Activated CD8-positive, alpha-beta memory T cell treated with anti-CD3 and anti-CD28 coated beads for 48 hours (primary cell): ENCODE data around the gene EXOSC3.
A peak's percentile ranks its signal among the peaks of the same experiment; 100 is the strongest.
"Not testable (repeated sequence)": the region's sequence is repeated elsewhere in the genome, so short reads cannot be mapped to it uniquely, and the experiment has no call there.

Experiments
- DNase-seq, 3 experiments: peaks; one replicate each; pipeline ENCODE4 v3.0.0-alpha.2; 2020; ENCODE audit warnings: low read depth in 2 of 3, low spot score in 2 of 3

Gene EXOSC3

DNA sequence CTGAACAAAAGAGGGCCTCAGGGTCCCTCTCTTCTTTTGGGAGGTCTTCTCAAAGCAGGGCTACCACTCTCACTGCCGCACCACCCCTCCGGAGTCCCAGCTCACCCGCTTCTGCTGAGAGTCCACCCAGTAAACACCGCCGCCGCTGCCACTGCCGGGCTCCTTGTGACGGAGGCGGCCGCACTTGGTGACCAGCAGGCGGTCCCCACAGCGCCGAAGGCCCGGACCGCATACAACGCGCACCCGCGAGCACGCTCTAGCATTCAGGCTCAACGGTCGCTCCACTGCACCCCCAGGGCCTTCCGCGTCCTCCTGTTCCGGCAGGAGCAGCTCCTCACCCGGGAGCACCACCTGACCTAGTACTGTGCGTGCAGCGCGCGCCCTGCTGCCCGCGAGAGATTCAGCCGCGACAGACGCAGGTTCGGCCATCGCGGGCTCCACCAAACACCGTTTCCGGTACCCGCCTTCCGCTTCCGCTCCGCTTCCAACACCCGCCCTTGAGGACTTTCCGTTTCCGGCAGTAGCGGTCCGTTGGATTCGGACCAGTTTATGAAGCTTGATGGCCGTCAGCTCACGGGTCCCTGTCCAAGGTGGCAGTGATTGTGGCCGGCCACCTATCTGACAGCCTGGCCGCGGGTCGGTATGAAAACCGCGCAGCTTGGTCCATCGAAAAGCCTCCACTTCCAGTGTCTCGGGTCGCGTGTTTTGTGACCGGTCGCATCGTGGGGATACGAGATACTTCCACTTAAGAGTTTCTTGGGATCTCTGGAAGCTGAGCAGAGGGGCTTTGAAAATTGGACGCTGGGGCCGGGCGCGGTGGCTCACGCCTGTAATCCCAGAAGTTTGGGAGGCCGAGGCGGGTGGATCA is at the start of gene EXOSC3:
Gene EXOSC3 (minus strand): TSS at position 449 of the 868 bp plus-strand sequence. CDS start 20 bp downstream, at position 429.
- peak; percentile 71 to 80 (median 75) for DNase-seq

GRCh38 chr9:37827483-37828165 is 42.8 kb upstream of the EXOSC3 start:
- no peak for DNase-seq

DNA sequence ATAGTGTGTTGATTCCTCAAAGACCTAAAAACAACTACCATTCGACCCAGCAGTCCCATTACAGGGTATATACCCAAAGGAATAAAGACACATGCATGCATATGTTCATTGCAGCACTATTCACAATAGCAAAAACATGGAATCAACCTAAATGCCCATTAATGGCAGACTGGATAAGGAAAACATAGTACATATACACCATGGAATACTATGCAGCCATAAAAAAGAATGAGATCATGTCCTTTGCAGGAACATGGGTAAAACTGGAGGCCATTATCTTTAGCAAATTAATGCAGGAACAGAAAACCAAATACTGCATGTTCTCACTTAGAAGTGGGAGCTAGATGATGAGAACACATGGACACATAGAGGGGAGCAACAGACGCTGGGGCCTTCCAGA is 40.3 kb upstream of the EXOSC3 start:
- not testable (repeated sequence) for DNase-seq

- DNase-seq = no peak
Measured at GRCh38 chr9:37820142-37820541, 35.3 kb upstream of the EXOSC3 start.

GRCh38 chr9:37818849-37819248 is 34.0 kb upstream of the EXOSC3 start:
- no peak for DNase-seq

- DNase-seq = no peak
Measured at GRCh38 chr9:37812773-37813379, 28.0 kb upstream of the EXOSC3 start.

GRCh38 chr9:37811906-37812476 is 27.1 kb upstream of the EXOSC3 start:
- DNase-seq = no peak

DNA sequence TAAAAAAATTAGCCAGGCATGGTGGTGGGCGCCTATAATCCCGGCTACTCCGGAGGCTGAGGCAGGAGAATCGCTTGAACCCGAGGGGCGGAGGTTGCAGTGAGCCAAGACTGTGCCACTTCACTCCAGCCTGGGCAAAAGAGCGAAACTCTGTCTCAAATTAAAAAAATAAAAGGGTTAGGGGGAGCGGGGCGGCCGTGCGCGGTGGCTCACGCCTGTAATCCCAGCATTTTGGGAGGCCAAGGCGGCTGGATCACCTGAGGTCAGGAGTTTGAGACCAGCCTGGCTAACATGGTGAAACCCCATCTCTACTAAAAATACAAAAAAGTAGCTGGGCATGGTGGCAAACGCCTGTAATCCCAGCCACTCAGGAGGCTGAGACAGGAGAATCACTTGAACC is 24.8 kb upstream of the EXOSC3 start:
- not testable (repeated sequence) for DNase-seq

DNA sequence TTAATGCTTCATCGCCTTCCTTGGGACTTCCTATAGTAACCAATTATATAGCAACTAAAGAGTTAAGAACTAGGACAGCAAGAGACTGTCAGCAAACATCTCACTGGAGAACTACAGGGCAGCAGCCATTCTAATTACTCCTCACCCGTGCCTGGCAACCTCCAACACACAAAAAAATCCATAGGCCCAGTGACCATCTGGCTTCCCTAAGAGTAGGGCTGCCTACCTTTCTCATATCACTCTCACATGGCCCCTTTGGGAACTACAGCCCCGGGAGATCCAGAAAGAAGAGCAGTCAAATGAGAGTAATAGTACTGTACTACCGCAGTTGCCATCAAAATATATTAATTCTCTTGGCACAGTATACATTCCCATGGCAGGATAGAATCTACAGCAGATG is 21.4 kb upstream of the EXOSC3 start:
- no peak for DNase-seq

DNA sequence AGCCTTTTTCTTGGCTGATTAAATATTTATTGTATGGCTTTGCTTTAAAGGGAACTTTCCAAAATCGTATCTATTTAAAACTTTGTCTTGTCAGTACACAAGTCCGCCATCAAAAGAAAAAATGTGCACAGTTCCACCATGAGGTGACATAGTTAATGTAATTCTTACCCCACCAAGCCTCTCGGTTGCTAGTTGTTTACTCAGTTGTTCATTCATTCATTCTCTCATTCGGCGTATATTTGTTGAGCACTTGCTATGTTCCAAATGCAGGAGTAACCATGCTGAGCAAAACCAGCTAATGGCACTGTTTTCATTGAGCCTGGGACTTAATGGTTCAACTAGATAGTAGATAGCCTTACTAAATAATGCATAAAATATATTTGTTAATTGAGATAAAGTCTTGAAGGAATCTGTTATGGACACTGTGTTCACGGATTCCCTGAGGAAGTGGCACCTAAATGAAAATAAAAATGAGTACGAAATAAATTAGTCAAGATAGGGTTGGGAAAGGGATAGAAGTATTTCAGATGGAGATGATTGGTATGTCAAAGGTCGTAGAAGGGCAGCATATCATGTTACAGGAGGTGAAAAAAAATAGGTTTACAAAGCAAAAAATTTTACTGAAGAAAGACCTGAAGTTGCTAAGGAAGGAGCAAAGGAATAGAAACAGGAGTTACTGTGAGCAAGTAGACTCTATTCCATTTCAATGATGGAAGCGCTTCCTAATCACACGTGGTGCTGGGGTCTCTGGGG is 17.3 kb upstream of the EXOSC3 start:
- no peak for DNase-seq

GRCh38 chr9:37801287-37801850 is 16.5 kb upstream of the EXOSC3 start:
- peak in 1 of 3 experiments; percentile 9 for DNase-seq

- DNase-seq = peak; percentile 82 to 97 (median 94)
Measured at GRCh38 chr9:37800631-37801286, 15.9 kb upstream of the EXOSC3 start, which contains the start of gene DCAF10. TSS of gene DCAF10 (plus strand) at chr9:37800797. CDS start at chr9:37800867, 70 bp downstream.

DNA sequence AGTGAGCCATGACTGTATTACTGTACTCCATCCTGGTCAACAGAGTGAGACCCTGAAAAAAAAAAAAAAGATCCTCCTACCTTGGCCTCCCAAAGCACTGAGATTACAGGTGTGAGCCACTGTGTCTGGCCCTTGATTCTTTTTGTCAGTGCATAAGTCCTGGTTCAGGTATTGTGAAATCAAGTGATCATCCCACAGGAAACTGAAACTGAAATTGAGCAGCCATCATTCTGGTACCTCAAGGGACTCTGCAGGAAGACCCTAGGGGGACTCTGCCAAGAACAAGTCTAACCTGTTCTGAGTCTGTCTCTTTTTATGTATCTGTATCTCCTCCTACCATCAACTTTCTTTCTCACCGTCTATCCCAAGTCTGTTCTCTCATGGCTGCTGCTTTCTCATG is 13.8 kb upstream of the EXOSC3 start:
- DNase-seq = no peak

DNA sequence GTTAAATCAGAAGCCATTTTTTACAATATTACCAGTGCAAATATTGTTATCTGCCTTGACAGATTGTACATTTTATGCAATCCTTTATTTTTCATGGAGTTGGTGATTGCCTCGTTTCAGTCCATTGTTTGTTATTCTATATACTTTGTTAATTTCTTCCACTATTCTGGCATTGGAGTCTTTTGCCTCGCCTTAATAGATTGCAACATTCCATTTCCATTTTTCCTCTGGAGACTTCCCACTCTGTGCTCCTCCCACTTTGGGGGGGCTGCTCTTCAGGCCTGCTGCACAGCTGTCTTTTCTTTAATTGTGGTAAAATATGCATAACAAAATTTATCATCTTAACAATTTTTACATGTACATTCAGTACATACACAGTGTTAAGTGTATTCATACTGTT is 11.4 kb upstream of the EXOSC3 start:
- no peak for DNase-seq

- no peak for DNase-seq
Measured at GRCh38 chr9:37792122-37792521, 7.3 kb upstream of the EXOSC3 start.

- DNase-seq = no peak
Measured at GRCh38 chr9:37790096-37790495, 5.2 kb upstream of the EXOSC3 start.

DNA sequence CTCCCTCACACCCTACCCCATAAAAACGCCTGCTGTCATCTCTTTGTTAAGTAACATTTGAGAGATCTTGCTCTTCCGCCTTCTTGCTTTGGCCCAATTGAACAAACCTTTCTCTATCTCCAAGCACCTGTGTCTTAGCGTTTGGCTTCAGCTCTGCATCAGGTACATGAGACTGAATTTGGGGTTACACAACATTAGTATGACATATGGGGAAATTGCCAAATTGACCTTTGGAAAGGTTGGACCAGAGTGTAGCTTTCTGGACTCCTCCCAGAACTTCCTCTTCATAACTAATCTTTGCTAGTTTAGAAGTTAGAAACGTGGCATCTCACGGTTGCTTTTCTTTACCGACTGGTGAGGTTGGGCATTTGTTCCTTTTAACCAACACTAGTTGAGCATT is 3.5 kb upstream of the EXOSC3 start:
- no peak for DNase-seq

DNA sequence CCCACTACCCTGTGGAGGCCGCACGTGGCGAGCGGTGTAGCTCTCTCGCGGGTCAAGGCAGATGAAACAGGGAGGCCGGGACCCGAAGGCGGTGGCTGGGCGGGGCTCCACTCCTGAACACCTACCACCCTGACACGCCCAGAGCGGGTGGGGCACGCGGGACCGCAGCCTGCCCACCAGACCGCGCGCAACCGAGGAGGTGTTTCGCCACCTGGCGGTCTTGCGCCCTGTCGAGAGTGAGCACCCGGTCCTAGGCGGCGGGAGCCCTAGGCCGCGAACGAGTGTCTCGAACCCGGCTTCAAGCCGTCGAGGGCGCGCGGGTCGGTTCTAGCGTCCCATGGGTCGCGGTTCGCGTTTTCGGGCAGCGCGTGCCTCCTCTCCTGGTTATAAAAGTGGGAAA is 2.2 kb upstream of the EXOSC3 start:
- no peak for DNase-seq

- no peak for DNase-seq
Measured at GRCh38 chr9:37784291-37784615, 611 bp downstream of the EXOSC3 start.

DNA sequence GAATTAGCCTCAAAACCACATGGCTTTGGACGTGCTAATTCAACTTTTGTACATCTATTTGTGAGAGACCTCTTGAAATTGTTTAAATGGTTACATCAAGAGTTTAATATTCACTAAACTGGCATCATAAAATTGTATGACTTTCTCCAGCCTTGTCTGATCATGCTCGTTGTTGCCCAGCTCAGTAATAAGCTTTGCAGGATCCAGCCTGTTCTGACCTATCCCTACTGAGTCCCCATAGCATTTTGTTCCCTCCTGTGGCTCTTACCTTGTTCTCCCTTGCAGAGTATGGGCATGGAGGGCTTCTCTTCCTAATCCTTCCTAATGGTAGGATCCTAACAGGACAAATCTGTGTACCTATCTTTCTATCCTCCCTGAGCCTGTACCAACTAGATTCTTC is 6.3 kb downstream of the EXOSC3 start:
- DNase-seq = no peak
